ENCODE data around the gene TMEM234. TPM values are rescaled to one million over a fixed set of nuclear protein-coding genes. Genes with fewer than 3 reads are reported as not detected.

TMEM234 gene
- total RNA-seq, 2 donors from 2014 or later, result 35.1 to 35.5 TPM

- H3K9me3 Mint-ChIP-seq, result no peaks in the 10 kb centered on the region
- no peak overlapping the region for H3K27ac ChIP-seq (ENCODE audit: low read depth, low read length)
- 85 to 100% methylated on average over 1 to 2 of the region's 2 CpGs for WGBS, 2 experiments (ENCODE audit: insufficient coverage in 1 of 2, insufficient read length in 1 of 2)
- no peaks in the 10 kb centered on the region for H3K27me3 Mint-ChIP-seq (ENCODE audit: insufficient read depth)
- DNase-seq, result no peak
- peaks cover 90% of the 10 kb centered on the region for H3K36me3 ChIP-seq (ENCODE audit: control insufficient read depth, insufficient read depth, low read length)
- no peak overlapping the region for H3K27ac Mint-ChIP-seq
- H3K9me3 ChIP-seq (ENCODE audit: control insufficient read depth, low read length), result no peaks in the 10 kb centered on the region
- no peak overlapping the region for H3K4me3 ChIP-seq (ENCODE audit: low read length)
- no peak overlapping the region for H3K4me3 Mint-ChIP-seq
- H3K36me3 Mint-ChIP-seq (ENCODE audit: low read depth), result peaks cover 76% of the 10 kb centered on the region
- no peak overlapping the region for H3K9ac ChIP-seq (ENCODE audit: extremely low read depth, low read length, poor library complexity, severe bottlenecking)
- no peaks in the 10 kb centered on the region for H3K27me3 ChIP-seq (ENCODE audit: control insufficient read depth, insufficient read depth, low read length, poor library complexity, severe bottlenecking)
- no peak for TF ChIP-seq CTCF (conservative IDR thresholded peaks at IDR 0.05)
- H3K4me1 Mint-ChIP-seq, result peaks cover 1% of the 10 kb centered on the region
- H3K4me1 ChIP-seq (ENCODE audit: control insufficient read depth, insufficient read depth, low read length), result no peaks in the 10 kb centered on the region
Measured at GRCh38 chr1:32186491-32186890, 35.7 kb downstream of the TMEM234 start.

GRCh38 chr1:32186077-32186476 is 36.1 kb downstream of the TMEM234 start:
- H3K9me3 Mint-ChIP-seq, result no peaks in the 10 kb centered on the region
- no peaks in the 10 kb centered on the region for H3K27me3 Mint-ChIP-seq (ENCODE audit: insufficient read depth)
- H3K4me3 Mint-ChIP-seq, result no peak overlapping the region
- 94 to 100% methylated on average over 2 of the region's 2 CpGs for WGBS, 2 experiments (ENCODE audit: insufficient coverage in 1 of 2, insufficient read length in 1 of 2)
- H3K27ac ChIP-seq (ENCODE audit: low read depth, low read length), result no peak overlapping the region
- TF ChIP-seq CTCF (conservative IDR thresholded peaks at IDR 0.05), result no peak
- no peak overlapping the region for H3K9ac ChIP-seq (ENCODE audit: extremely low read depth, low read length, poor library complexity, severe bottlenecking)
- no peak overlapping the region for H3K4me3 ChIP-seq (ENCODE audit: low read length)
- no peaks in the 10 kb centered on the region for H3K4me1 ChIP-seq (ENCODE audit: control insufficient read depth, insufficient read depth, low read length)
- no peak for DNase-seq
- H3K9me3 ChIP-seq (ENCODE audit: control insufficient read depth, low read length), result no peaks in the 10 kb centered on the region
- peak overlapping the region; percentile 50 for H3K27ac Mint-ChIP-seq
- H3K4me1 Mint-ChIP-seq, result peaks cover 6% of the 10 kb centered on the region
- peaks cover 76% of the 10 kb centered on the region for H3K36me3 Mint-ChIP-seq (ENCODE audit: low read depth)
- peaks cover 90% of the 10 kb centered on the region for H3K36me3 ChIP-seq (ENCODE audit: control insufficient read depth, insufficient read depth, low read length)
- no peaks in the 10 kb centered on the region for H3K27me3 ChIP-seq (ENCODE audit: control insufficient read depth, insufficient read depth, low read length, poor library complexity, severe bottlenecking)

- peaks cover 81% of the 10 kb centered on the region for H3K36me3 ChIP-seq (ENCODE audit: control insufficient read depth, insufficient read depth, low read length)
Measured at GRCh38 chr1:32184650-32185049, 37.5 kb downstream of the TMEM234 start.

More at GRCh38 chr1:32184650-32185049, 37.5 kb downstream of the TMEM234 start:
- H3K4me3 ChIP-seq (ENCODE audit: low read length), result no peak overlapping the region
- Mint-ChIP-seq H3K36me3 (ENCODE audit: low read depth) (peaks cover 69% of the 10 kb centered on the region), H3K27me3 (ENCODE audit: insufficient read depth) (no peaks in the 10 kb centered on the region), H3K4me3 (no peak overlapping the region), H3K27ac (no peak overlapping the region), H3K9me3 (no peaks in the 10 kb centered on the region), H3K4me1 (peaks cover 13% of the 10 kb centered on the region)
- no peak overlapping the region for H3K27ac ChIP-seq (ENCODE audit: low read depth, low read length)
- no peaks in the 10 kb centered on the region for H3K9me3 ChIP-seq (ENCODE audit: control insufficient read depth, low read length)
- H3K4me1 ChIP-seq (ENCODE audit: control insufficient read depth, insufficient read depth, low read length), result no peaks in the 10 kb centered on the region
- TF ChIP-seq CTCF (conservative IDR thresholded peaks at IDR 0.05), result no peak
- DNase-seq, result no peak
- no peak overlapping the region for H3K9ac ChIP-seq (ENCODE audit: extremely low read depth, low read length, poor library complexity, severe bottlenecking)
- H3K27me3 ChIP-seq (ENCODE audit: control insufficient read depth, insufficient read depth, low read length, poor library complexity, severe bottlenecking), result no peaks in the 10 kb centered on the region

All from endodermal cell (in vitro differentiated cells).